Measurements from ENCODE around the gene KMT2B.

DNA sequence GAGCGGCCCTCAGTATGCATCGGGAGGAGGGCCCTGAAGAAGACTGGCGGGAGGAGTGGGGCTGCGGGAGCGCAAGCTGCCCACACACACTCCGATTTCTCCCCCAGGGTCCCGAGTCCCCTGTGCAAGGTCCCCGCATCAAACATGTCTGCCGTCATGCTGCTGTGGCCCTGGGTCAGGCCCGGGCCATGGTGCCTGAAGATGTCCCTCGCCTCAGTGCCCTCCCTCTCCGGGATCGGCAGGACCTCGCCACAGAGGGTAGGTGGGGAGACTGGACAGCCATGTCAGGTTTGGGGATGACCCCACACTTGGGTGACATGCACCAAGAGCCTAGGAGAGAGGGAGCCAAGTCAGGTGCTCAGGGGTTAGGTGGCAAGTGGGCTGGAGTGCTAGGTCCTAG, 4.7 kb downstream of the KMT2B start:
- TF ChIP-seq POLR2AphosphoS5 (IDR thresholded peaks at IDR 0.05) (no peak), POLR2A (IDR thresholded peaks at IDR 0.05) (no peak)
